ENCODE measurements around the gene LHFPL6.

- TF ChIP-seq CTCF (IDR thresholded peaks at IDR 0.05), result no peak
- no peak for TF ChIP-seq POLR2A (IDR thresholded peaks at IDR 0.05)
Observed at GRCh38 chr13:39600766-39601165, 2.2 kb downstream of the LHFPL6 start.

Data from esophagus squamous epithelium (tissue), 4 donors.